ACC112 (cell line): Measurements from ENCODE around the gene VSNL1.

Experiments
- H2AFZ ChIP-seq: fragments of 200-600 bp; sonication (generic); one replicate; pipeline ENCODE4 v1.6.0; 2017; ENCODE audit warnings: antibody characterized with exemption, low read length; ENCODE audit not compliant: unreplicated experiment
- H3K27ac ChIP-seq: fragments of 200-600 bp; sonication (generic); 2 replicates; pipeline ENCODE4 v1.5.1; 2014; ENCODE audit warnings: low read depth, mild to moderate bottlenecking, antibody characterized with exemption, low read length, moderate library complexity
- H3K27me3 ChIP-seq: fragments of 200-600 bp; sonication (generic); 2 replicates; pipeline ENCODE4 v1.6.1; 2014; ENCODE audit warnings: mild to moderate bottlenecking, antibody characterized with exemption, low read length, moderate library complexity, mixed read lengths; ENCODE audit not compliant: insufficient read depth
- H3K36me3 ChIP-seq: fragments of 200-600 bp; sonication (generic); 2 replicates; pipeline ENCODE4 v1.6.1; 2016; ENCODE audit warnings: mild to moderate bottlenecking, antibody characterized with exemption, low read length, moderate library complexity, mixed read lengths; ENCODE audit not compliant: insufficient read depth
- H3K4me1 ChIP-seq: fragments of 200-600 bp; sonication (generic); one replicate; pipeline ENCODE4 v1.6.1; 2016; ENCODE audit warnings: low read length, mixed read lengths; ENCODE audit not compliant: insufficient read depth, unreplicated experiment, control insufficient read depth
- H3K4me3 ChIP-seq: fragments of 200-600 bp; sonication (generic); 2 replicates; pipeline ENCODE4 v1.5.1; 2014; ENCODE audit warnings: mild to moderate bottlenecking, low read depth, low read length
- H3K79me2 ChIP-seq: fragments of 200-600 bp; sonication (generic); one replicate; pipeline ENCODE4 v1.6.0; 2016; ENCODE audit warnings: low read length; ENCODE audit not compliant: control insufficient read depth, unreplicated experiment, insufficient read depth

The VSNL1 gene

DNA sequence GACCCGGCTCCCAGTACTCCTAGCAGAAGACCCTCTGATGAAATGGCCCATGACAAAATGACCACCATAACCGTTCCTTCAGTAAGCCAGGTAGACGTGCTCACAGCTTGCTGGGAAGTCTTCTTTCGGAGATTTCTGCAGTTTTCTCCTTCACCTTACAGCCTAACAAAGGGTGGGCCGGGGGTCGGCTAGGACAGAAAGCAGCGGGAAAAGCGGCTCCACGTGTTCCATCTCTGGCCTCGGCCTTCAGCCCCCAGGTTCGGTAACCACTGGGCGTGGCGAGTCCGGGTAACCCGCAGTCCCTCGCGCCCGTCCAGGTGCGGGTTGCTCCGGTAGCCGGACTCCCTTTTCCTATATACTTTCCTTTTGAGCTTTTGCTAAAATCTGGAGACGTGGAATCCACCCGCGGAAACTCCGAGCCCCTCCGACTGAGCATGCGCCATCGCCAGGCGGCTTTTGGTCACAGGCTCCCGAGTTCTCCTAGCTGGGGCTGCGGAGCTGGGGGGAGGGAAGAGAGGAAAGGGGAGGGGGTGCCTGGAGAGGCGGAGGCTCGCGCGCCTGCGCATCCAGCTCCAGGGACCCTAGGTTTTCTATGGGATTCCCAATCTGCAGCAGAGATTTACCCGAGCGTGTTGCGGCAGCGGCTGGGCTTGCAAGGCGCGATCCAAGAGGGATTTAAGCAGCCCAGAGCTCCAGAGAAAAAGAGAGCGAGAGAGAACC is at the start of gene VSNL1:
Gene VSNL1, plus strand, starts transcription at position 604 of the 720 bp plus-strand sequence. CDS start 51,379 bp downstream, outside the sequence.
- Histone ChIP-seq H3K79me2 (no peaks in the 10 kb centered on the region), H3K36me3 (no peaks in the 10 kb centered on the region), H2AFZ (no peak within 1 kb of the TSS), H3K4me1 (peaks cover 11% of the 10 kb centered on the region), H3K4me3 (peak within 1 kb of the TSS; percentile 95), H3K27me3 (peaks cover 72% of the 10 kb centered on the region), H3K27ac (no peak within 1 kb of the TSS)

DNA sequence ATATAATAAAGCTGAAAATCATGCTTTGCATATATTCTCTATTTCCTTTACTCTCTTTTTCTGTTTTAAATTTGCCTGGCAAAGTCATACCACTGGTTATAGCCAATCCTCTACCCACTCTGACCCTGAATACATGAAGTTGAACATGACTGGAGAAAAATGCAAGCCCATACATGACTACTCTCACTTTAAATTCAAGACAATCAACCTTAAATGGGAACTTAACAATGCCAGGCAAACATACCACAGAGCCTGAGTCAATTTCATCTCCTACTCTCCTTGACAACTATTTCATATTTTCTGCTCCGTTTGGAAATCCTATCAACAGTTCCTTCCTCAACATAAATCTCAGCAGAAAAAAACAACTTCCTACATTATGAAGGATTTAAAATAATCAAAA is 44.9 kb upstream of the VSNL1 start:
- no peak overlapping the region for H3K4me3 ChIP-seq
- no peak overlapping the region for H3K27ac ChIP-seq
- no peaks in the 10 kb centered on the region for H3K36me3 ChIP-seq
- no peaks in the 10 kb centered on the region for H3K4me1 ChIP-seq
- H3K79me2 ChIP-seq, result no peaks in the 10 kb centered on the region
- H2AFZ ChIP-seq, result no peak overlapping the region
- no peaks in the 10 kb centered on the region for H3K27me3 ChIP-seq

DNA sequence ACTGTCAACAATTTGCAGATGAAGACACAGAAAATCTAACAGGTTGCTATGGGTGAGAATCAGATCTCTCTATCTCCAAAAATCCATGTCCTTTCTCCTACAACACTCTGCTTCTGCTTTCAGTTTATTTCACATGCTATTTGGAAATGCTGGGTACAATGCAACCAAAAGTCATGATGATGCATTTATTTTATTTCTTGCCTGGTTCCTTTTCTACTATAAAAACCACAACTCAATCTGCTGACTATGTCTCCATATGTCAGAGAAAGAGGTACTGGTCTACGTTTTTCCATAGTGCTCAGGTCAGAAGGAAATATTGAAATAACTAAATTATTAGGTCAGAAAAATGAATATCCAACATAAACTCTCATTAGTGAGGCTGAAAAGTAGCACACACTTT is 42.8 kb upstream of the VSNL1 start:
- Histone ChIP-seq H3K4me3 (no peak overlapping the region), H3K79me2 (no peaks in the 10 kb centered on the region), H3K27me3 (no peaks in the 10 kb centered on the region), H3K4me1 (no peaks in the 10 kb centered on the region), H3K27ac (no peak overlapping the region), H2AFZ (no peak overlapping the region), H3K36me3 (no peaks in the 10 kb centered on the region)

DNA sequence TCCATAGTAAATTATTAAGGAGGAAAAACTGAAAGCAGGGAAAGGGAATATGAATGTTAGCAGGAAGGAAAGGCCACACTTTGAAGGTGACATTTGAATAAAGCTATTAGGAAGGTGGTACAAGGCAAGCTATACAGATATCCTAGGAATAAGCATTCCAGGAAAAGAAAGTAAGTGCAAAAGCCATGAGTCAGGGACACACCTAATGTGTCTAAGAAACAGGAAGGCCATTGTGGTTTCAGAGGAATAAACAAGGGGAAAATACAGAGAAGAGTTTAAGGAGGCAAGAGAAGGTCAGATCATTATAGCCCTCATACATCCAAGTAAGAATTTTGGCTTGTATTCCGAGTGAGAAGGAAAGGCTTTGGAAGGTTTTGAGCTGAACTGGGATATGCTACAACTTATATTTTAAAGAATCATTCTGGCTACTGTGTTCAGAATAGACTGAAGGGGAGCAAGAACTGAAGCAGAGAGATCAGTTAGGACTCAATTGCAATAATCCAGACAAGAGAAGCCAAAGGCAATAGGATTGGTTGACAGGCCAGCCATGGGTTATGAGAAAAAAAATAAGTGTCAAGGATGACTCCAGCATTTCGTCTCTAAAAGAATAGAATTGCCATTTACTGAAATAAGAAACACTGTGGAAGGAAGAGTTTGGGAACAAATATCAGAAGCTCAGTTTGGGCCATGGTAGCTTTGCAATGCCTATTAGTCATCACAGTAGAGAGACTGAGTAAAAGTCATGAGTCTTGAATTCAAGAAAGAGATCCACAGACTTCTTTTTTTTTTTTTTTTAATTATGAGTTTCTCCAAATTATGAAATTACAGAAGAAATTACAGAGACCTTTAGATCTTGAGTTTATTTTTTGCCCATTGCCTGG is 33.5 kb upstream of the VSNL1 start:
- Histone ChIP-seq H3K79me2 (no peaks in the 10 kb centered on the region), H2AFZ (peak overlapping the region; percentile 2), H3K36me3 (no peaks in the 10 kb centered on the region), H3K4me3 (no peak overlapping the region), H3K4me1 (peaks cover 6% of the 10 kb centered on the region), H3K27ac (no peak overlapping the region), H3K27me3 (no peaks in the 10 kb centered on the region)

GRCh38 chr2:17515652-17516051 is 24.8 kb upstream of the VSNL1 start:
- H2AFZ ChIP-seq, result no peak overlapping the region
- H3K4me3 ChIP-seq, result no peak overlapping the region
- H3K27ac ChIP-seq, result no peak overlapping the region
- peaks cover 12% of the 10 kb centered on the region for H3K27me3 ChIP-seq
- no peaks in the 10 kb centered on the region for H3K36me3 ChIP-seq
- no peaks in the 10 kb centered on the region for H3K79me2 ChIP-seq
- H3K4me1 ChIP-seq, result no peaks in the 10 kb centered on the region

GRCh38 chr2:17517481-17518211 is 22.9 kb upstream of the VSNL1 start:
- peak overlapping the region; percentile 75 for H3K4me3 ChIP-seq
- H3K27ac ChIP-seq, result no peak overlapping the region
- peak overlapping the region; percentile 54 for H2AFZ ChIP-seq
- no peaks in the 10 kb centered on the region for H3K79me2 ChIP-seq
- no peaks in the 10 kb centered on the region for H3K36me3 ChIP-seq
- peaks cover 26% of the 10 kb centered on the region for H3K27me3 ChIP-seq
- no peaks in the 10 kb centered on the region for H3K4me1 ChIP-seq

DNA sequence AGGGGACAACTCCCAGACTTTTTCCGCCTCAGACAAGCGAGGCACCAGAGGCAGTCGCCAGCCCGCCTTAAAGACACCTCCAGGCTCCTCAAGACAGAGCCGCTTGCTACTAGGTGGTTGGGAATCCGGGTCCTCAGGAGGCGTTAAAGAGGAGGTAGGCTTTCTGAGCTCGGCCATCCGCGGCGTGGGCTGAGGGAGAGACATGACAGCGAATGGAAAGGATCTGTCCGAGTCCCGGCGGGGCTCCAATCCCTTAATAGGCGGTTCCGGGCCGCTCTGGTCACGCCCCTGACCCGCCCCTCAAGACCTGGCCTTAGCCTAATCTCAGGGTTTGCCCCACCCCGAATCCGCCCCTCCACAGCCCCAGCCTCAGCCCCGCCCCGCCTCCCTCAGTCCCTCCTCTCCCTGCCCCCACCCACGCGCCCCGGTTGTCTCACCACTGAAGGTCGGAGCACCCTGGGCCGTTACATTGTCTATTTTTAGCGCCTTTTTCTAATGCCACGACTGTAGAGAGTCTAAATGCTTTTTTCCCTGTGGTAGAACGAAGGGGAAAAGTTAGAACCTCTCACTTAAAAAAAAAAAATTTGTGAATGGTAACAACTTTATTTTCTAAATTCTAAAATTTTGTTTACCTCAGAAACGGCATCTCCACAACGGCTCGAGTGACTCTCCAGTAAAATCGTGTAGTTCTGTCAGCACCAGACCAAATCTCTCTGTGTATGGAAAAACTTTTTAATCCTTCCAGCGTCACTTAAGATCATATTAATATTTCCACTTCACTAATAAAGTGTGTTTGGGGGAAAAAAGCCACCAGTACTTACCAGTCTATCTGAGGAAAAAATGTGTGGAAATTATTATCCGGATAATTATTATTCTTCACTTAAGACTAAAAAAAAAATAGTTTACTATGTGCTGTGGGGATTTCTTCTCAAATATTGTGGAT is 22.0 kb upstream of the VSNL1 start, which contains the start of gene RAD51AP2:
Gene RAD51AP2, minus strand, starts transcription at position 229 of the 943 bp plus-strand sequence. Its CDS starts 25 bp downstream, at position 204.
- Histone ChIP-seq H3K36me3 (no peaks in the 10 kb centered on the region), H3K79me2 (no peaks in the 10 kb centered on the region), H2AFZ (peak within 1 kb of the TSS; percentile 96), H3K4me3 (peak within 1 kb of the TSS; percentile 75), H3K27ac (no peak within 1 kb of the TSS), H3K4me1 (no peaks in the 10 kb centered on the region), H3K27me3 (peaks cover 26% of the 10 kb centered on the region)

- Histone ChIP-seq H3K36me3 (no peaks in the 10 kb centered on the region), H3K79me2 (no peaks in the 10 kb centered on the region), H2AFZ (no peak overlapping the region), H3K4me1 (no peaks in the 10 kb centered on the region), H3K27ac (no peak overlapping the region), H3K27me3 (peaks cover 32% of the 10 kb centered on the region), H3K4me3 (no peak overlapping the region)
Measured at GRCh38 chr2:17519486-17519885, 21.0 kb upstream of the VSNL1 start.

DNA sequence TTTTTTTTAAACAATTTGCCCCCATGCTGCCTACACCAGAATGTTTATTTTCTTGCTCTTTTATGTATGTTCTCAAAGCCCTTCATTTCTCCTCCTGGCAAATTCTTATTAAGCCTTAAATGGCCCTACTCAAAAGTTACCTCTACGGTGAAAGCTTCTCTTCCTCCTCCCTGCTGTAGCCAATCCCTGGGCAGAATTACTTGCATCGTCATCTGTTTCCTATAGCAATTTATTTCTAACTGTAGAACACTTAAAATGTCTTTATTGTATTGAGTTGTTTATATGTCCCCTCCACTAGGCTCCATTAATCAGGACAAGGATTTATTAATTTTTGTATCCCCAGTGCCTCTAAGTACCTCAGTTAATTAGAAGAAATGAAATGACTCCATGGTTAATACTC is 19.7 kb upstream of the VSNL1 start:
- Histone ChIP-seq H3K27ac (no peak overlapping the region), H3K79me2 (no peaks in the 10 kb centered on the region), H3K27me3 (peaks cover 40% of the 10 kb centered on the region), H3K4me3 (no peak overlapping the region), H3K36me3 (no peaks in the 10 kb centered on the region), H2AFZ (no peak overlapping the region), H3K4me1 (no peaks in the 10 kb centered on the region)
